Activated naive CD4-positive, alpha-beta T cell treated with Interleukin-2 at 50 U/mL for 16 hours (primary cell): ENCODE results near the gene FHIT.
"Not testable (repeated sequence)": the region's sequence is repeated elsewhere in the genome, so short reads cannot be mapped to it uniquely, and the experiment has no call there.

Experiments
- DNase-seq: peaks from one replicate; pipeline ENCODE4 v3.0.0-alpha.2; 2020

FHIT gene

DNA sequence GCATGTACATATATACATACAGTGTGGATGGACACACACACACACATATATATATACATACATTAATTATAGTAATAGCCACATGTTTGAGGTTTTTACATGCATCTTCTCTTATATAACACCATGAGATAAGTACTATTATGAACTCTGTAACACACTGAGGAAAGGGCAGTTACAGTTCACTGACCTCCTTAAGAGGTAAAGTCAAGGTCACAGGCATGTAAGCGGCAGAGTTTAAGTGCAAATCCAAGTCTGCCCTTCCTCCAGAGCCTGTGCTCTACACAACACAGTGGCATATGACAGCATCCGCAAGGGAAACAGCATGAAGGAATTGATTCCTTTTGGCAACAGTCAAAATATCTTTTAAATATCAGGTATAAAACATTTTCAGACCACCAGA lies 26.4 kb downstream of the FHIT start:
- DNase-seq = no peak

DNA sequence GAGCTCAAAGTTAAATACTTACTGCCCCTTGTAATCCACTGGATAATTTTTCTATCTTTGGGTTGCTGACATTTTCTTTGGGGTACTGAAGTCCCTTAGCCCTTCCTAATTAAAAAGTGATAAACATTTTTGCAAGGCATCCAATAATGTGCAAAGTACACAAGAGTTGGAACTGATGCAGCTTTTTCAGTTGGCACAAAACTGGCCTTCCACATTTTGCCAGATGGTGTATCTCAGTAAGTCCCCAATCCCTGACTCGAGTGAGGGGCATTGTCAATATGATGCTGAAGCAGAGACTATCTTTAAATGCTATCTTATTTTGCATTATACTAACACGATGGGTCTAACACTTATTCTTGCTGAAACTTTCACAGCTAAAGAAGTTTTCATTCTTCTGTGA lies 27.8 kb downstream of the FHIT start:
- no peak for DNase-seq

GRCh38 chr3:61222467-61222866 lies 28.8 kb downstream of the FHIT start:
- no peak for DNase-seq

- no peak for DNase-seq
These were observed 29.4 kb downstream of the FHIT start for GRCh38 chr3:61221759-61222362.

- no peak for DNase-seq
These were observed 32.7 kb downstream of the FHIT start for GRCh38 chr3:61218504-61218903.

- DNase-seq = not testable (repeated sequence)
These were observed 35.1 kb downstream of the FHIT start for GRCh38 chr3:61216171-61216570.

DNA sequence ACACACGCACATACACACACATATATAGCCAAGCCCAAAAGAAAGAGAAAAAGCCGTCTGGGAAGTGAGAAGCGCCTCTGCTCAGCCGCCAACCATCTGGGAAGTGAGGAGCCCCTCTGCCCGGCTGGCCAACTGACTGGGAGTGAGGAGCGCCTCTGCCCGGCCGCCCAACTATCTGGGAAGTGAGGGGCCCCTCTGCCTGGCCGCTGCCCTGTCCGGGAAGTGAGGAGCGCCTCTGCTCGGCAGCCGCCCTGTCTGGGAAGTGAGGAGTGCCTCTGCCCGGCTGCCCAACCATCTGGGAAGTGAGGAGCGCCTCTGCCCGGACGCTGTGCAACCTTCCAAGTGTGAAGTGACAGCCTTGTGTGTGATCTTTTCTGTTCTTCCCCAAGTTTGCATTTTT lies 49.2 kb downstream of the FHIT start:
- DNase-seq = no peak

DNA sequence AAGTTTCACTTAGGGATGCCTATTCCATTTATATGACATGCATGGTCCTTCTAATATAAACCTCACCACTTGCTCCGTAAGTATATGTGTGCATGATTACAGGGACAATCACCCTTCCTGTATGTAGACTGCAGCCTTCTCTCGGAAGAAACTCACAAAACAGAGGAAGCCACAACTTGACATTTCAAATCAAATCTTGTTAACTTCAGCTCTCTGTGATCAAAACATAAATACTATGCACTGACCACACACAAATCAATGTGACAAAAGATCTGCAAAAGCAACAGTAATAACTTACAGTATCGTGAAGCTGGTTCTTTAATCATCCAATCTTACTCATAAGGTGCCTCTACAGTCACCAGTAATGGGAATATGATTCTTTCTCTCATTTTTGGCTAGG lies 50.2 kb downstream of the FHIT start:
- DNase-seq = no peak

- no peak for DNase-seq
These were observed 51.0 kb downstream of the FHIT start for GRCh38 chr3:61200270-61200669.

- DNase-seq = no peak
These were observed 51.4 kb downstream of the FHIT start for GRCh38 chr3:61199843-61200242.

DNA sequence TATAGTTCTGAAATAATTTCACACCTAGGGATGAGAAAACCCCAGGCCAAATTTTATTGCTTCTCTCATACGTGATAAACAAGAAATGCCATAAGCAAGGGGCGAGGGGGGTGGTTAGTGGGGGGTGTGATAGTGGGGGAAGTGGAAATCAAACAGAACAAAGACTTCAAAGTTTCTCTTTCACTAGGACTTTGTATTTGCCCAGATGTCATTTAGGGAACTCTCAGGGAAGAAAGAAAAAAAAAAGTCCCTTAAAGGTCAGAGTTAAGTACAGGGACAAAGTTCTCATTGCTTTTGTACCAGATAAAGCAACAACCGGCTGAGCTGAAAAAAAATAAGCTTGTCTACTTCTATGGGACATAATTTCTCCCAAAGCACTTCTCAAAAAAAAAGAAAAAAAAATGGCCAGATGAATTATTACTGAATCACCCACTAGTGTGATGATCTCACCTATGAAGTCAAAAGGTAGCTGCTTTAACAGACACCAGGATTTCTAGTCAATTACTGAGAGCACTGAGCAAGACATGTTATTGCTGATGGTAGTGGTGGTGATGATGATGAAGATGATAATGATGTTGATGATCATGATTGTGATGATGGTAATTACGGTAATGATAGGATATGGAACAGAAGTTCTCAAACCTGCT lies 56.2 kb downstream of the FHIT start:
- no peak for DNase-seq

DNA sequence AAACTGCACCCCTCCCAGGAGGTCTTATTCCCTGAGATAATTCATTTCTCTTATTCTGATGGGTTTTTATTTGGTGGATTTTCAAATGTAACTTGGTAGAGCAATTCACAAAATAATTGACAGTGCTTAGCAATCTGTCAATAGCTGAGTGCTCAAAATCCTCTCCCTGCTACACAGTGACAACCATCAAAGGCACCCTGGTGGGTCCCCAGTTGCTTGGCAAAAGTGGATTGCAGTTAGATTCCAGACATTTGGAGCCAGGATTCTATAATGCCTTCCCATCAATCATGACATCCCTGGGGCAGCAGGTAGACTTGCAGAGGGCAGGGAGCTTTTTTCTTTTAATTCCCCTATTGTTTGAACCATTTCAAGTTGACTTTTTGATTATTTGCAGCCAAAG lies 59.0 kb downstream of the FHIT start:
- no peak for DNase-seq

GRCh38 chr3:61190205-61190604 lies 61.0 kb downstream of the FHIT start:
- not testable (repeated sequence) for DNase-seq

DNA sequence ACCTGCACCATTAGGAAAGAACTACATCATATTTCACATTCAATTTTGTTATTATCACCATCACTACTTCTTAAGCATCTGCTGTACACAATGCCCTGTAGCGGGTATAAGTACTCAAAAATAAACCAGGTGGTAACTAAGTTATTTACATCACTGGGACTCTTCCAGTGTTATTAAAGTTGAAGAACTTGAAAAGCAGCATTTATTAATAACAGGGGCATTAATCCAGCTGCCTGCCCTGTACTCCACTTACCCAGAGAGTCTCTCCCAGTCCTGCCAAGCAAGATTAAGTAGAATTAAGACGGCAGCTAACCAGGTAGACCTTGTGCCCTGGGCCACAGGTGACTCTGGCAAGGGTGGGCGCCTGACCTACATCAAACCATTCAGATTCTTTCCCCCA lies 65.2 kb downstream of the FHIT start:
- DNase-seq = no peak

DNA sequence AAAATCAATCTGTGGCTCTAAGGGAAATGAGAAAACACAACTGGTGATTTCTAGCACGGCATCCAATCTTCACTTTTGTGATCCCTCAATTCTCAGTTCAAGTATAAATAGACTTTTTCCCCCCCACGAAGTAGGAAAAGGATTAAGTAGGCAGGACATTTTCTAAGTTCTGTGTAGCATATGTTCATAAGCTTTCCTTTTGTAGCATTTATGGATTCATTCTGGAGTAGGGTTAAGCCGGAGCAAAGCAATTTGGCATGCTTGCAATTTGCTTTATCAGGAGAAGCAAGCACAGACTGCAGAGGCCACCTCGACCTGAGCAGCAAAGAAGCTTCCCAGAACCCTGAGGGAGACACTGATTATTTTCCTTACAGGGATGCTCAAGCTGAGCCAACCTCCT lies 66.3 kb downstream of the FHIT start:
- no peak for DNase-seq

DNA sequence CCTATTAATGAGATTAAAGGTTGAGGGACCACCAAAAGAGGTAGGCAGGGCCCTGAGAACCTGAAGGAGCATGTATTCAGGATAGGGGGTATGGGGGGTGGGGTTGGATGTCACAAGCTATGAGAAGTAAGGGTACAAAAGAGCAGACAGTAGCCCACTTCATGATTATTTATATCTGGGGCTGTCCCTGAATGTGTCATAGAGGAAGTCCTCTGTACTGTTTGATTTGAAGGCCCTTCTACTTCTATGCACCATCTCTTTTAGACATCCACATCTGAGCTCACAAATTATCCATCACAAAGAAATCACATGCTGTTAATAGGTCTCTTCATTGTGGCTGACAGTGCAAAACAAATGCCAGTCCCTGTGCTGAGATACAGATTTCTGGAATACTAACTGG lies 68.6 kb downstream of the FHIT start:
- DNase-seq = no peak

DNA sequence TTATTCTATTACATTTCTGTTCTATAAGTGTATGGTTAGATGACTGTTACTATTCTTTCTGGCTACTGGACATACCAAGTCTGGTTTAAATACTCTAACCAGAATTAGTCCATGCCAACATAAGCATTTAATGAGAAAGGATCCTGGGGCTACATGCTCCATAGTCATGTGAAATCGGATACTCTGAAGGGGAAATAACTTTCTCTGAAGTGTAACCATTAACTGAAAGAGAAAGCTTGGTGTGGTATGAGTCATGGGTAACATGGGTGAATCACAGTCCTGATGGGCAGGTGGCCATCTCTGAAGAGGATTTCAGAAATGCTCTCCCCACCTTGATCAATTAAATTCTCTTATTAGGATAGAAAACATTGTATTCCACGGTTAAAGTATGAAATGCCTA lies 69.4 kb downstream of the FHIT start:
- DNase-seq = no peak

DNA sequence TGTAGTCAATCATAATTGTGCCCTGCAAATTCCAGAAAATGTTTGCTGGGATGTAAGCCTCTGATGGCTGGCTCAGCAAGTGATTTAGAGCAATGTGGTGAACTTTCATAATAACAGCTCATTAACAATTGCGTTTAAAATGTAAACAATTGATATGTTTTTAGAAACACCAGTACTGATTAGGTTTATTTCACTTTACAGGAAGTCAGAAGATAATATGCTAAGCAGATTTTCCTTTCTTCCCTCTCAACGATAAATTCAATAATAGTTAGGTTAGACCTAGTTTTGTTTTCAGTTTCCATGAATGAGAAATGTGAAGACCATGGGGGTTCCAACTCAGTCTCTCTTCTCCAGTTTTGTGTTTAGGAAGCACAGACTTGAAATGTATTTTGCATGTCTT lies 71.0 kb downstream of the FHIT start:
- no peak for DNase-seq

GRCh38 chr3:61178167-61178566 lies 73.1 kb downstream of the FHIT start:
- DNase-seq = no peak

DNA sequence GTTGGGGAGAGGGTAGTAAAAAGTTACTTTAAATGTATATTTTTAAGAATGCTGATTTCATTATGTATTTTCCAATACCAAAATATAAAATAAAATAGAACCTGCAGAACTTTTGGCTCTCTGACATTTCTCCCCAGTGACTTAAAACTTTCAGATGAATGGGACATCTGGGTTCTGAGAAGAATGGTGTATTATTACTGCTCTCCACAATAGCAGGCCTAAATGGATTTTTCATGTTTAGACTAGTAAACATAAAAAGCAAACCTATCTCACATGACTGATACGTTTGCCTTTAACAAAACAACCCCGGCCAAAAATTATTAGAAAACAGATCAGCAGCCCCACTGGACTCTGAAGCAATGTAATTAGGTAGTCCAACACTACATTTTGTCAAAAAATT lies 73.8 kb downstream of the FHIT start:
- DNase-seq = no peak

DNA sequence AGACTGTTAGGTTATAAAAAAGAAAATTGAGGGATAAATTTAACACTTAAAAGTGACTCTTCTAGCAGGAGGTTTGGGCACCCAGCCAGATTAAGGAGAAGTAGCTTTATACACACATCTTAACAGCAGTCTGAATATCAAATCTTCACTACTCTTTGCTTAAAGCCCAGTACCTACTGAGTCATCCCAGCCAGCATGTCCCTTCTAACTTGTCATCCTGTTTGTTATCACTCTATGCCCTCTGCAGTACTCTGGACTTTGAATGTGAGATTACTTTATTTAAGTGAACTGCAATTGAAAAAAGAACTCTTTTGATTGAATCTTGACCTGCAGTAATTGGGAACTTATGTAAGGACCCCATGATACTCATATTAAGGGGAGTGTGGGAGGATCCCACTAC lies 77.6 kb downstream of the FHIT start:
- DNase-seq = no peak

GRCh38 chr3:61172684-61173083 lies 78.6 kb downstream of the FHIT start:
- DNase-seq = no peak

DNA sequence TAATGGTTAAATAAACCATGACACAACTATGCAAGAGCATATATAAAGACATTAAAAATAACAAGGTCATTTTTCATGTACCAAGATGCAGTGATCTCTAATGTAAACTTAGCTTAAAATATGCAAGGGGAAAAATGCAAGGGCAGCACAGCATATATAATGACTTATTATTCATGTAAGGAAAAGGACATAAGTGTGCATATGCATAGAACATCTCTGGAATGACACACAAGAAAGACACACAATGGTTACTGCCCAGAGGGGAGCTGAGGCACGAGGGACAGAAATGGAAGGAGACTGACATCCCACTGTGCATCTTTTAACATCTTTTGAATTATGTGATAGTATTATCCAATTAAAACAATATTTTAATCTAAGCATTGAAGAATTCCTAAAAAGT lies 79.0 kb downstream of the FHIT start:
- DNase-seq = no peak

- DNase-seq = no peak
These were observed 81.5 kb downstream of the FHIT start for GRCh38 chr3:61169621-61170251.

DNA sequence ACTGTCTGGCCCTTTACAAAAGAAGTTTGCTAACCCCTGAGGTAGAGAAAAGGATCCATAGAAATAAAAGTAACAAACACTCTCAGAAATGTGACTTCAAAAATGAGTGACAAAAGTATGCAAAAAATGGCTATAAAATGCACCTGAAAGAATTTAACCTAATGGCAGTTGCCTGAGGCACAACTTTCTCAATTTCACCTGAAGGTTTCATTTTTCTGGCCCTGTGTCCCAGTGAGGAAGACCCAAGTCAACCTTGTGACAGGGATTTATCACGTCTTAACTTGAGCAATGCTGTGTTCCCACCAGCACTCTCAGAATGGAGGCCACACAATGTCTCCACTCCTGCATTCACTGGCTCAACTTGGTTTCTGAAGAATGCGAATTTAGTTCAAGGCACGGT lies 83.0 kb downstream of the FHIT start:
- no peak for DNase-seq
